OCI-LY1 (cell line): ENCODE results near the gene ATP9B.

Experiments used
- H2AFZ ChIP-seq: fragments of 200-600 bp; sonication (generic), shearing (Covaris generic); 2 replicates; pipeline ENCODE4 v1.6.0; 2014; ENCODE audit warnings: antibody characterized with exemption, mild to moderate bottlenecking, low read length
- H3F3A ChIP-seq: fragments of 200-600 bp; sonication (generic), shearing (Covaris generic); 2 replicates; pipeline ENCODE4 v1.6.0; 2014; ENCODE audit warnings: mild to moderate bottlenecking, antibody characterized with exemption, low read length, moderate library complexity; ENCODE audit not compliant: insufficient read depth
- H3K27ac ChIP-seq: fragments of 200-600 bp; sonication (generic); 2 replicates; pipeline ENCODE4 v1.5.1; 2014; ENCODE audit warnings: low read length, mixed run types, mild to moderate bottlenecking, low read depth; ENCODE audit not compliant: poor library complexity, severe bottlenecking
- H3K27me3 ChIP-seq: fragments of 200-600 bp; sonication (generic); 2 replicates; pipeline ENCODE4 v1.6.0; 2014; ENCODE audit warnings: antibody characterized with exemption, mild to moderate bottlenecking, low read length, moderate library complexity; ENCODE audit not compliant: insufficient read depth
- H3K36me3 ChIP-seq: fragments of 200-600 bp; sonication (generic); 2 replicates; pipeline ENCODE4 v1.6.1; 2014; ENCODE audit warnings: mild to moderate bottlenecking, antibody characterized with exemption, low read length, moderate library complexity, mixed read lengths; ENCODE audit not compliant: insufficient read depth
- H3K4me1 ChIP-seq: fragments of 200-600 bp; sonication (generic); 2 replicates; pipeline ENCODE4 v1.5.1; 2014; ENCODE audit warnings: mild to moderate bottlenecking, low read length, moderate library complexity; ENCODE audit not compliant: insufficient read depth, severe bottlenecking
- H3K4me2 ChIP-seq: fragments of 200-600 bp; sonication (generic), shearing (Covaris generic); 2 replicates; pipeline ENCODE4 v1.6.1; 2014; ENCODE audit warnings: low read length
- H3K4me3 ChIP-seq: fragments of 200-600 bp; sonication (generic); 2 replicates; pipeline ENCODE4 v1.5.1; 2014; ENCODE audit warnings: low read length, low read depth, mild to moderate bottlenecking, mixed read lengths; ENCODE audit not compliant: poor library complexity, severe bottlenecking
- H3K79me2 ChIP-seq: fragments of 200-600 bp; shearing (Covaris generic); 2 replicates; pipeline ENCODE4 v1.6.1; 2016; ENCODE audit warnings: mixed run types, low read length, mixed read lengths; ENCODE audit not compliant: insufficient read depth
- H3K9ac ChIP-seq: fragments of 200-600 bp; sonication (generic), shearing (Covaris generic); 2 replicates; pipeline ENCODE4 v1.6.1; 2014; ENCODE audit warnings: mild to moderate bottlenecking, low read length, mixed read lengths
- H3K9me2 ChIP-seq: fragments of 200-600 bp; sonication (generic), shearing (Covaris generic); 2 replicates; pipeline ENCODE4 v1.6.1; 2014; ENCODE audit warnings: low read depth, mild to moderate bottlenecking, low read length, mixed read lengths
- H3K9me3 ChIP-seq: fragments of 200-600 bp; shearing (Covaris generic); 2 replicates; pipeline ENCODE4 v1.6.1; 2014; ENCODE audit warnings: low read length, mixed read lengths
- H4K20me1 ChIP-seq: fragments of 200-600 bp; sonication (generic), shearing (Covaris generic); 2 replicates; pipeline ENCODE4 v1.6.0; 2016; ENCODE audit warnings: mild to moderate bottlenecking, low read length; ENCODE audit not compliant: insufficient read depth
- CTCF ChIP-seq: fragments of 200-600 bp; sonication (generic), shearing (Covaris generic); IDR thresholded peaks from 2 replicates; pipeline ENCODE4 v1.5.1; 2017; ENCODE audit warnings: mild to moderate bottlenecking, antibody characterized with exemption, low read length, moderate library complexity, mixed read lengths
- EZH2 ChIP-seq: fragments of 200-600 bp; sonication (generic), shearing (Covaris generic); IDR thresholded peaks from 2 replicates; pipeline ENCODE4 v1.8.0; 2017; ENCODE audit warnings: borderline replicate concordance, mixed run types, mild to moderate bottlenecking, antibody characterized with exemption, low read length, moderate library complexity, mixed read lengths

Gene ATP9B

GRCh38 chr18:79272916-79273315 is 203.7 kb downstream of the ATP9B start:
- no peak overlapping the region for H3K9ac ChIP-seq
- no peak overlapping the region for H2AFZ ChIP-seq
- no peaks in the 10 kb centered on the region for H3K27me3 ChIP-seq
- H3K27ac ChIP-seq = no peak overlapping the region
- H3K79me2 ChIP-seq = no peaks in the 10 kb centered on the region
- H3K36me3 ChIP-seq = 0 out of 2 replicates have a peak, but pooled peaks cover 11% of the 10 kb centered on the region
- TF ChIP-seq CTCF = no peak
- no peak for TF ChIP-seq EZH2
- no peaks in the 10 kb centered on the region for H3K9me2 ChIP-seq
- H3K4me1 ChIP-seq = peaks cover 17% of the 10 kb centered on the region
- H4K20me1 ChIP-seq = no peaks in the 10 kb centered on the region
- no peaks in the 10 kb centered on the region for H3K9me3 ChIP-seq
- H3K4me3 ChIP-seq = no peak overlapping the region
- no peaks in the 10 kb centered on the region for H3F3A ChIP-seq
- no peak overlapping the region for H3K4me2 ChIP-seq

- TF ChIP-seq EZH2 (no peak), CTCF (no peak)
- Histone ChIP-seq H3K4me3 (no peak overlapping the region), H4K20me1 (no peaks in the 10 kb centered on the region), H3K9me2 (no peaks in the 10 kb centered on the region), H3F3A (no peaks in the 10 kb centered on the region), H3K27ac (no peak overlapping the region), H2AFZ (no peak overlapping the region), H3K4me2 (no peak overlapping the region; the same call in 1 of the 2 replicates), H3K79me2 (no peaks in the 10 kb centered on the region), H3K36me3 (0 out of 2 replicates have a peak, but pooled peaks cover 11% of the 10 kb centered on the region), H3K9ac (no peak overlapping the region), H3K27me3 (no peaks in the 10 kb centered on the region), H3K9me3 (no peaks in the 10 kb centered on the region), H3K4me1 (peaks cover 17% of the 10 kb centered on the region)
Measured at GRCh38 chr18:79274823-79275222, 205.6 kb downstream of the ATP9B start.

GRCh38 chr18:79275461-79275860 is 206.3 kb downstream of the ATP9B start:
- Histone ChIP-seq H4K20me1 (no peaks in the 10 kb centered on the region), H3K9me3 (no peaks in the 10 kb centered on the region), H3K4me2 (peak overlapping the region; percentile 27; the same call in 1 of the 2 replicates), H2AFZ (no peak overlapping the region), H3K27ac (peak overlapping the region; percentile 10), H3K4me3 (no peak overlapping the region), H3K4me1 (peaks cover 17% of the 10 kb centered on the region), H3K9me2 (no peaks in the 10 kb centered on the region), H3F3A (no peaks in the 10 kb centered on the region), H3K27me3 (no peaks in the 10 kb centered on the region), H3K79me2 (no peaks in the 10 kb centered on the region), H3K36me3 (0 out of 2 replicates have a peak, but pooled peaks cover 11% of the 10 kb centered on the region), H3K9ac (no peak overlapping the region; the same call in 1 of the 2 replicates)
- TF ChIP-seq EZH2 (no peak), CTCF (no peak)
